Neutrophil (primary cell): ENCODE results near the gene DPEP2.
"Not testable (repeated sequence)": the region's sequence is repeated elsewhere in the genome, so short reads cannot be mapped to it uniquely, and the experiment has no call there.

ENCODE experiments used
- H3K27ac ChIP-seq: fragments of 200-600 bp; sonication (generic); 2 replicates; pipeline ENCODE4 v1.5.1; 2016; ENCODE audit warnings: mild to moderate bottlenecking, moderate library complexity
- H3K27me3 ChIP-seq: fragments of 200-600 bp; sonication (generic); 2 replicates; pipeline ENCODE4 v1.6.0; 2016; ENCODE audit warnings: mild to moderate bottlenecking
- H3K36me3 ChIP-seq: fragments of 200-600 bp; sonication (generic); 2 replicates; pipeline ENCODE4 v1.5.1; 2017
- H3K4me1 ChIP-seq, 2 experiments: fragments of 200-600 bp in 1 of 2; sonication (generic) in 1 of 2; 1 replicate in 1 of 2; 2 replicates in 1 of 2; pipeline versions ENCODE4 v1.5.1 to v1.6.1; 2013 to 2016; ENCODE audit warnings: low read depth in 1 of 2, low read length in 1 of 2, mild to moderate bottlenecking in 1 of 2, moderate library complexity in 1 of 2; ENCODE audit not compliant: control insufficient read depth in 1 of 2, insufficient read depth in 1 of 2
- H3K4me3 ChIP-seq, 2 experiments: fragments of 200-600 bp in 1 of 2; sonication (generic) in 1 of 2; 1 replicate in 1 of 2; 2 replicates in 1 of 2; pipeline ENCODE4 v1.5.1; 2013 to 2016; ENCODE audit warnings: low read depth in 1 of 2, low read length in 1 of 2, mild to moderate bottlenecking in 1 of 2, moderate library complexity in 1 of 2
- H3K9me3 ChIP-seq: fragments of 200-600 bp; sonication (generic); 2 replicates; pipeline ENCODE4 v1.5.1; 2016
- CTCF ChIP-seq: fragments of 200-600 bp; sonication (generic); IDR thresholded peaks from 2 replicates; pipeline ENCODE4 v1.5.1; 2016; ENCODE audit warnings: antibody characterized with exemption

The DPEP2 gene

GRCh38 chr16:67977005-67977404 is 22.3 kb downstream of the DPEP2 start:
- no peak overlapping the region for H3K4me3 ChIP-seq
- H3K9me3 ChIP-seq, result no peaks in the 10 kb centered on the region
- H3K4me1 ChIP-seq, result no peaks in the 10 kb centered on the region
- TF ChIP-seq CTCF, result no peak
- H3K27ac ChIP-seq, result no peak overlapping the region
- H3K36me3 ChIP-seq, result peaks cover 8% of the 10 kb centered on the region
- H3K27me3 ChIP-seq, result no peaks in the 10 kb centered on the region

- Histone ChIP-seq H3K36me3 (peaks cover 8% of the 10 kb centered on the region), H3K9me3 (no peaks in the 10 kb centered on the region), H3K4me3 (no peak overlapping the region), H3K4me1 (no peaks in the 10 kb centered on the region), H3K27ac (no peak overlapping the region), H3K27me3 (no peaks in the 10 kb centered on the region)
- TF ChIP-seq CTCF, result no peak
These were observed 23.1 kb downstream of the DPEP2 start for GRCh38 chr16:67976205-67976604.

GRCh38 chr16:67975321-67976105 is 23.8 kb downstream of the DPEP2 start:
- H3K4me3 ChIP-seq, result no peak overlapping the region
- TF ChIP-seq CTCF, result no peak
- no peaks in the 10 kb centered on the region for H3K9me3 ChIP-seq
- no peak overlapping the region for H3K27ac ChIP-seq
- H3K27me3 ChIP-seq, result peaks cover 1% of the 10 kb centered on the region
- H3K4me1 ChIP-seq, result no peaks in the 10 kb centered on the region
- peaks cover 8% of the 10 kb centered on the region for H3K36me3 ChIP-seq

GRCh38 chr16:67972285-67972684 is 27.0 kb downstream of the DPEP2 start:
- peaks cover 26% of the 10 kb centered on the region for H3K27me3 ChIP-seq
- not testable (repeated sequence) for H3K36me3 ChIP-seq, H3K9me3 ChIP-seq, H3K4me3 ChIP-seq, H3K27ac ChIP-seq
- H3K4me1 ChIP-seq, result peaks cover 11 to 14% of the 10 kb centered on the region in 2 experiments

- Histone ChIP-seq H3K4me1 (peaks cover 20% of the 10 kb centered on the region in 2 experiments), H3K4me3 (no peak overlapping the region), H3K36me3 (peaks cover 3% of the 10 kb centered on the region), H3K9me3 (no peaks in the 10 kb centered on the region), H3K27ac (no peak overlapping the region), H3K27me3 (peaks cover 37% of the 10 kb centered on the region)
- no peak for TF ChIP-seq CTCF
These were observed 28.2 kb downstream of the DPEP2 start for GRCh38 chr16:67971111-67971510.

- Histone ChIP-seq H3K4me1 (peaks cover 20% of the 10 kb centered on the region in 2 experiments), H3K36me3 (no peaks in the 10 kb centered on the region), H3K4me3 (peak overlapping the region; percentile 74 to 92), H3K27ac (peak overlapping the region; percentile 60), H3K27me3 (peaks cover 37% of the 10 kb centered on the region), H3K9me3 (no peaks in the 10 kb centered on the region)
- TF ChIP-seq CTCF, result no peak
These were observed 29.8 kb downstream of the DPEP2 start for GRCh38 chr16:67969254-67970039.
